Lung (tissue), 12 donors: ENCODE results near the gene ODAD4. TPM values are rescaled to one million over a fixed set of nuclear protein-coding genes. Genes with fewer than 3 reads are reported as not detected.
A peak's percentile ranks its signal among the peaks of the same experiment; 100 is the strongest.
"Not testable (repeated sequence)": the region's sequence is repeated elsewhere in the genome, so short reads cannot be mapped to it uniquely, and the experiment has no call there.

Experiments used
- ATAC-seq: fragments of 200-7000 bp; cut with Tn5 transposase; one replicate; pipeline ENCODE4 v1.9.1; 2020; ENCODE audit warnings: moderate number of reproducible peaks; ENCODE audit not compliant: insufficient read depth, low FRiP score
- DNase-seq, 3 donors: peaks; one replicate each; pipeline ENCODE4 v3.0.0-alpha.2; 2013 to 2017
- H3K27ac ChIP-seq, 2 donors: one replicate each; pipeline ENCODE4 v1.5.1; 2013; ENCODE audit warnings: mild to moderate bottlenecking in 2 of 2, moderate library complexity in 2 of 2, control low read depth in 1 of 2, inconsistent platforms in 1 of 2, low read depth in 1 of 2, low read length in 1 of 2
- H3K27me3 ChIP-seq, 3 donors: one replicate each; pipeline ENCODE4 v1.5.1; 2013; ENCODE audit warnings: low read length in 2 of 3; ENCODE audit not compliant: control insufficient read depth in 3 of 3, insufficient read depth in 3 of 3
- H3K36me3 ChIP-seq, 4 donors: one replicate each; pipeline ENCODE4 v1.5.1; 2013; ENCODE audit warnings: low read length in 4 of 4, mild to moderate bottlenecking in 1 of 4, moderate library complexity in 1 of 4; ENCODE audit not compliant: control insufficient read depth in 4 of 4, insufficient read depth in 4 of 4
- H3K4me1 ChIP-seq, 5 donors: one replicate each; pipeline ENCODE4 v1.5.1; 2013; ENCODE audit warnings: low read length in 5 of 5, mild to moderate bottlenecking in 2 of 5, moderate library complexity in 1 of 5; ENCODE audit not compliant: control insufficient read depth in 5 of 5, insufficient read depth in 5 of 5
- H3K4me3 ChIP-seq: one replicate; pipeline ENCODE4 v1.5.1; 2013; ENCODE audit warnings: mild to moderate bottlenecking, control low read depth, moderate library complexity
- H3K9ac ChIP-seq, 2 donors: one replicate each; pipeline ENCODE4 v1.5.1; 2013; ENCODE audit warnings: low read length in 2 of 2, control low read depth in 1 of 2; ENCODE audit not compliant: insufficient read depth in 1 of 2
- H3K9me3 ChIP-seq, 4 donors: one replicate each; pipeline ENCODE4 v1.5.1; 2013; ENCODE audit warnings: low read length in 3 of 4, mild to moderate bottlenecking in 1 of 4, moderate library complexity in 1 of 4; ENCODE audit not compliant: control insufficient read depth in 4 of 4, insufficient read depth in 3 of 4
- CTCF ChIP-seq: IDR thresholded peaks from 2 replicates; pipeline ENCODE4 v1.5.1; 2012; ENCODE audit warnings: mild to moderate bottlenecking; ENCODE audit errors: control extremely low read depth, extremely low read depth
- WGBS, 2 donors: extraction: QIAGEN DNeasy Blood & Tissue Kit; methylation state at CpG; one replicate each; pipeline ENCODE4 v1.1.7; 2013; 5-methylcytosine and 5-hydroxymethylcytosine counted together
- polyA plus RNA-seq, 2 donors: library from polyadenylated mRNA; stranded (reverse); fragments of 200-250 nt; gene quantifications; one replicate each; pipeline ENCODE4 v1.2.1, GENCODE V29; 2013
- total RNA-seq, 2 donors: library from RNA; depleted of rRNA in 1 of 2; stranded (reverse); fragments of >200 nt in 1 of 2; gene quantifications; one replicate each; pipeline ENCODE4 v1.2.1, GENCODE V29; 2014 to 2021
- donor health status: control.
- donor health status: control.
- donor health status: Bipolar disorder and iron deficiency.
- donor health status: healthy.
- donor health status: DM: yes; HTN: yes; CAD: no.

The ODAD4 gene
- total and polyA plus RNA-seq, 4 donors, result 5.4 to 16.7 (median 9.2) TPM

GRCh38 chr17:41925991-41926590 is 4.3 kb upstream of the ODAD4 start:
- ATAC-seq (no peak), DNase-seq (no peak)
- H3K27ac ChIP-seq, result no peak overlapping the region
- TF ChIP-seq CTCF, result no peak
- no peaks in the 10 kb centered on the region for H3K9me3 ChIP-seq
- H3K4me3 ChIP-seq, result no peak overlapping the region
- no peaks in the 10 kb centered on the region for H3K27me3 ChIP-seq
- no peak overlapping the region for H3K9ac ChIP-seq
- H3K4me1 ChIP-seq, result peaks cover 0 to 11% (median 0%) of the 10 kb centered on the region in 5 donors
- H3K36me3 ChIP-seq, result no peaks in the 10 kb centered on the region
- WGBS, 2 donors, result 84 to 90% methylated on average over 7 of the region's 7 CpGs

- H3K27ac ChIP-seq, result no peak overlapping the region
- peaks cover 0 to 13% (median 0%) of the 10 kb centered on the region in 5 donors for H3K4me1 ChIP-seq
- H3K36me3 ChIP-seq, result no peaks in the 10 kb centered on the region
- no peak overlapping the region for H3K9ac ChIP-seq
- H3K27me3 ChIP-seq, result no peaks in the 10 kb centered on the region
- no peak overlapping the region for H3K4me3 ChIP-seq
- WGBS, 2 donors, result 78 to 79% methylated on average over 6 of the region's 6 CpGs
- ATAC-seq (no peak), DNase-seq (no peak)
- H3K9me3 ChIP-seq, result no peaks in the 10 kb centered on the region
- no peak for TF ChIP-seq CTCF
These were observed 1.6 kb upstream of the ODAD4 start for GRCh38 chr17:41928693-41929251.

GRCh38 chr17:41930833-41931156 is 378 bp downstream of the ODAD4 start:
- peak overlapping the region; percentile 14 to 40 for H3K27ac ChIP-seq
- H3K27me3 ChIP-seq, H3K9me3 ChIP-seq, DNase-seq, H3K36me3 ChIP-seq, ATAC-seq: not testable (repeated sequence)
- 46 to 58% methylated on average over 16 to 18 of the region's 18 CpGs for WGBS, 2 donors
- H3K9ac ChIP-seq, result peak overlapping the region in 1 of 2 donors; percentile 77
- peaks cover 0 to 13% (median 0%) of the 10 kb centered on the region in 5 donors for H3K4me1 ChIP-seq
- peak overlapping the region; percentile 8 for H3K4me3 ChIP-seq

- WGBS, 2 donors, result 91 to 93% methylated on average over 4 of the region's 4 CpGs
- peaks cover 0 to 13% (median 0%) of the 10 kb centered on the region in 5 donors for H3K4me1 ChIP-seq
These were observed 1.3 kb downstream of the ODAD4 start for GRCh38 chr17:41931715-41932114.

More at GRCh38 chr17:41931715-41932114, 1.3 kb downstream of the ODAD4 start:
- not testable (repeated sequence) for H3K9me3 ChIP-seq, H3K27me3 ChIP-seq, H3K36me3 ChIP-seq, ATAC-seq, H3K27ac ChIP-seq, DNase-seq, H3K9ac ChIP-seq, H3K4me3 ChIP-seq
